Measurements from ENCODE around the gene LRRC52.

The LRRC52 gene

GRCh38 chr1:165539306-165539705, 4.5 kb upstream of the LRRC52 start:
- no peak for DNase-seq

DNA sequence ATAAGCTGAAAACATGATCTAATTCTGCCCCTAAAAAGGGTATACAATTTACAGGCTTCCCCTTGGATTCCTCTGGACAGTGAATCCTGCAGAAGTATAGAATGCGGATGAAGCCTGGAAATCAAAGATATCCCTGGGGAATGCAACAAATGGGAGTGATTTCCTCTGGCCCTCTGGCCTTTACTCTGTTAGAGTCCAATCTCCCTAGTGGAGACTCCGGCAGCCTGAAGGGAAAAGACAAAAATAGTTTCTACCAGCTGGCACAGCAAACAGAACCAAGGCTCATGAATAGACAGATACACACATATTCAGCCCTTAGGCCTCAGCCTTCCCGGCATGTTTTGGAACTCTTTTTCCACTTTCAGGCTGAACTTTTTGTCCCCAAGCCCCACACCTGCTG, 3.9 kb upstream of the LRRC52 start:
- DNase-seq = no peak

DNA sequence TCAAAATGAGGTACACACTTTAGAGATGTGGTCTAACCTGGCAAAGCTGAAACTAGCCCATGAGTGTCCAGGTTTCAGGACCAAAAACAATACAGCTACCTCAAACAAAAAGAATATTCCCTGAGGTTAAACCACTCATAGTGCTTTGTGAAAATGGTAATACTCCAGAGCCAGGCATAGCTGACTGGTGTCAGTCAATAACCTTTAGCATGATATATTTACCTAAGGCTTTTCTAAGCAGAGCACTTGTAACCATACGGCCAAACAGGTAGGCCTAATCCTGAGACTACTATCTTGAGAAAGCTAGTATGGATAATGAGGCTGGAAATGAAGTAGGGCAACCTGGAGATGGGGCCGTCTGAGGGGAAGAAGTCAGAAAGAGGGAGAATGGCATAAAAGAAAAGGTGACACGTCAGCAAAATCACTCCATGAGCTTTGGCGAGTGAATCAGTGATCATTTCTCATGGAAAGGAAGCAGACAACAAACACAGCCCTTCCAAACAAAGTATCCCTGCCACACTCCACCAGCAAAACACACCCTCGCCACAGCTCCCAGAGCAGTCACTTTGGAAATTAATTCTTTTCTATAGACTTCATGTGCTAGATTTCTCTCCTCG, 1.7 kb upstream of the LRRC52 start:
- no peak for DNase-seq

- DNase-seq = no peak
Observed at GRCh38 chr1:165542647-165543046, 1.2 kb upstream of the LRRC52 start.

GRCh38 chr1:165544996-165545395, 1.2 kb downstream of the LRRC52 start:
- DNase-seq = no peak

DNA sequence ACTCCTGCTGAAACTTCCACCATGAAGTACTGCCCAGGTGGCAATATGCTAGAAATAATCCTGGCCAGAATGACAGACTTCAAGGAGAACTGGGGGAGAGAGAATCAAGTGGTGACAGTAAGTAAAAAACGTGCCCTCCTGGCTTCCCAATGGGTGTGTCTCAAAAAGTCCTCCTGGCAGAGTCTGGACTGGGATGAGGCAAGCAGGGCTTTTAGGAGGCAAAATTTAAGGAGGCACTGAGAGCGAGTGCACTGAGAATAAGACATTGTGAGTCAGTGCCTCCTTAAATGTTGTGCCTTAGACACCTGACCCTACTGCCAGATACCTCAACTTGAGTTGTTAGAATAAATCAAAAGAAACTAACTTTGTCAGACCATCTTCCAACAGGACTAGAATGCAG, 2.2 kb downstream of the LRRC52 start:
- DNase-seq = no peak

DNA sequence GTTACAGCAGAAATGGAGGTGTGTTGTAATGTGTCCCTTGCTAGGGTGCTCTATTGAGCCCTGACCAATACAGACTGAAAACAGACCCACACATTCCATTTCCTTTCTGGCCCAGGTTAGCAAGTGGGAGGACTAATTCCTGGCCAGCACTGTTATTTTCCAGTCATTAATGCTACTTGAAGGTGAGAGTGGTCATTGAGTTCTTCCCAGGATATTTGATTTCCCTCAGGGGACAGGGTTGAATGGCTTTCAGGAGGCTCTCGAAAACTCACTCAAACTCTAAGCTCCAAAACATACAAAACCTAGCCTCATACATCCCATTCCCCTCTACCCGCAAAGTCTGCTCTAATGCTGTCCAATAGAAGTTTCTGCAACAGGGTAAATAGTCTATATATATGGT, 6.2 kb downstream of the LRRC52 start:
- no peak for DNase-seq

- no peak for DNase-seq
Observed at GRCh38 chr1:165551469-165551868, 7.7 kb downstream of the LRRC52 start.

GRCh38 chr1:165560883-165561656, 17.3 kb downstream of the LRRC52 start:
- no peak for DNase-seq

DNA sequence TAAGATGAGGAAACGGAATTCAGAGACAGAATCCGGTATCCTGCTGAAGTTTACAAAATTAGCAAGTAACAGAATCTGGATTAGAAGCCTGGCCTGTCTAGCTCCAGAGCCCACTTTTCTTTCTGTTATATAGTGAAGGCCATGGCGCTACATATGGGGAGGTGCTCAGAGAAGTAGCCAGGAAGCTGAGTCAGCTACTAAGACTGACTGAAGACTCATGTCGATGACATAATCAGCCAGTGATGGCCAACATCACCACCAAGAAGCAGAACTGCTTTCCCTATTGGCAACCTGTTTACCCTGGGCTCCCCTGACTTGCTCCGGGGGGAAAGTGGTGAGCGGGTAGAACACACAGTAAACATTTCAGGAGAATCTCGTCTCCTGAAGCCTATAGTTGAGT, 18.8 kb downstream of the LRRC52 start:
- no peak for DNase-seq

DNA sequence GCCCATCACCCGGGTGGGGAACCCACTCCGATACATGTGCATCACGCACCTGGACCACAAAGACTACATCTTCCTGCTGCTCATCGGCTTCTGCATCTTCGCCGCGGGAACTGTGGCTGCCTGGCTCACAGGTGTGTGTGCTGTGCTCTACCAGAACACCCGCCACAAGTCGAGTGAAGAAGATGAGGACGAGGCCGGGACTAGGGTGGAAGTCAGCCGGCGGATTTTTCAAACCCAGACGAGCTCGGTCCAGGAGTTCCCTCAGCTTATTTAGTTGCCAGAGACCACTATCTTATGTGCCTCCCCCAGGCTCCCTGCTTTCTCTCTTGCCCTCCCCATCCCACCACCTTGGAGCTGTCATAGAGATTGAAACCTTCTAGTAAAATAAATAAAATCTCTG, 19.8 kb downstream of the LRRC52 start:
- no peak for DNase-seq

GRCh38 chr1:165564561-165564960, 20.8 kb downstream of the LRRC52 start:
- DNase-seq = no peak

GRCh38 chr1:165565751-165566490, 22.1 kb downstream of the LRRC52 start:
- DNase-seq = no peak

GRCh38 chr1:165570078-165570477, 26.3 kb downstream of the LRRC52 start:
- DNase-seq = no peak

- no peak for DNase-seq
Observed at GRCh38 chr1:165573787-165574186, 30.0 kb downstream of the LRRC52 start.

- DNase-seq = no peak
Observed at GRCh38 chr1:165574295-165574694, 30.5 kb downstream of the LRRC52 start.

GRCh38 chr1:165575468-165576099, 31.8 kb downstream of the LRRC52 start:
- no peak for DNase-seq

DNA sequence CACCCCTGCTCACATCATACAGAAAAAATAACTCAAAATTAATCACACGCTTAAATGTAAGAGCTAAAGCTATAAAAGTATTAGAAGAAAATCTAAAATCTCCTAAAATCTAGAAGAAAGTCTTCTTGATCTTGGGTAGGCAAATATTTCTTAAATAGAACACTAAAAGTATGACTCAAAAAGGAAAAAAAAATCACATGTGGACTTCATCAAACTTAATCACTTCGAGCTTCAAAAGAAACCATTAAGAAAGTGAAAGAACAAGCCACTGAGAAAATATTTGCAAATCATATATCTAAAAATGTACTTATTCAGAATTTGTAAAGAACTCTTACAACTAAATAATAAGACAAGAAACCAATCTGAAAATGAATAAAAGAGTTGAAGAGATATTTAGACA, 32.7 kb downstream of the LRRC52 start:
- DNase-seq = no peak

DNA sequence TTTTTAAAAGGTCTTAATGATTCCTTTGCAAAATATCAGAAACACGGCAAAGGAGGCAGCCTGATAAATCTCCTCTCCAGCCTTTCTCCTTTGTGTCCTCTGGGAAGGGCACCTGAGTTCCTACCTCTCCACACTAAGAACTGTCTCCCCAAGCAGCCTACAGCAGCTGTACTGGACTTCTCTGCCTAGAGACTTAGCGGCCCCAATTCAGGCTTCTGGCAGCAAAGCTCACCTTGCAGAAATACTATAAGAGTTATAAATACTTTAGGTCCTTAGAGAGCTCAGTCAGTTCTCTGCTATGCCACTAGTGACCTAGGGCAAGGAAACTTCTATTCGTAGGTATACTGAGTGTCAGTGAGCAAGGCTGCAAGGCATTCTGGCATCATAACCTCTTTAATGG, 33.9 kb downstream of the LRRC52 start:
- DNase-seq = no peak

DNA sequence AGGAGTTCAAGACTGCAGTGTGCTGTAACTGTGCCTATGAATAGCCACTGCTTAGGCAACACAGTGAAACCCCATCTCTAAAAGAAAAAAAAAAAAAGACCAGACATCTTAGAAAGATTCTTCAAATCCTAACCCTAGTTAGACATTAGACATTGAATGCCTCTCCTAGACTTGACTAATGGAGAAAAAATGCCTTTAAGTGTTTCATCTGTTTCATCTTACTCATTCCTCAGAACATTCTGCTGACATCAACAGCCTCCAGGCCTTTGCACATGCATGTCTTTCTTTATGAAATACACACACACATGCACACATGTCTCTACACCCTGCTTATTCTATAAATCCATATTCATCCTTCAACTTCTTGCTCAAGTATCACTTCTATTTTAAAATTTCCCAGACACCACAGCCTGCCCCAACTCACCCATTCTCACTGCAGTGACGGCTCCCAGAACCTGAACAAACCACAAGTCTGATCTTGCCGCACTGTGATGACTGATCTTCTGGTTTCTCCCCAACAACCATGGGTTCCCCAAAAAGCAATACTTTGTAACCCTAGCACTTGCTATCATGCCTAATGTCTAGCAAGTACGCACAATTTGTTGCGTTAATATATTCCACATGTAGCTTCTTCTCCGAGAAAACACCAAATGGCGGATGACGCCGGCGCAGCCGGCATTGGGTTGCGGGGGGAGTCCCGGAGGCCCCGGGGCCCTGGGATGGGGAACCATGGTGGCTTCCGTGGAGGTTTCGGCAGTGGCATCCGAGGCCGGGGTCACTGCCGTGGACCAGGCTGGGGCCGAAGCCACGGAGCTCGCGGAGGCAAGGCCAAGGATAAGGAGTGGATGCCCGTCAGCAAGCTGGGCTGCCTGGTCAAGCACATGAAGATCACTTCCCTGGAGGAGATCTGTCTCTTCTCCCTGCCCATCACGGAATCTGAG, 37.4 kb downstream of the LRRC52 start:
- no peak for DNase-seq

DNA sequence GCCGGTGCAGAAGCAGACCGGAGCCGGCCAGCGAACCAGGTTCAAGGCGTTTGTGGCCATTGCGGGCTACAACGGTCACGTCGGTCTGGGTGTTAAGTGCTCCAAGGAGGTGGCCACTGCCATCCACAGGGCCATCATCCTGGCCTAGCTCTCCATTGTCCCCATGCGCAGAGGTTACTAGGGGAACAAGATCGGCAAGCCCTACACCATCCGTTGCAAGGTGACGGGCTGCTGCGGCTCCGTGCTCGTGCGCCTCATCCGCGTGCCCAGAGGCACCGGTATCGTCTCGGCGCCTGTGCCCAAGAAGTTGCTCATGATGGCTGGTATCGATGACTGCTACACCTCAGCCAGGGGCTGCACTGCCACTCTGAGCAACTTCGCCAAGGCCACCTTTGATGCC, 38.1 kb downstream of the LRRC52 start:
- no peak for DNase-seq

DNA sequence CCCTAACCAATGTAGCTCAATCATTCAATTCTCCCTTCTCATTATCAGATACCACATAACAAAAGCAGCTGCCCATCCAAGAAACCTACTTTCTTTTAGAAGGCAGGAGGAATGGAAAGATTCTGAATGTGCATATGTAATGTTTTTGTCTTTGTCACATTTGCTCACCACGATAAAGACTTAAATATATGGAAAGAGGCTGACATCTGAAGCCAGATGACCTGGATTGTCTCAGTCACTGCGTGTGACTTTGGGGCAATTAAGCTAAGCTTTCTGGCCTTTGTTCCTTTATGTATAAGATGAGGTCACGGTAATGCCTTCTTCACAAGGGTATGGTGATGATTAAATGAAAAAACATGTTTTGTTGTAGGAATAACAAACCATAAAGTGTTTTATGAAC, 42.6 kb downstream of the LRRC52 start:
- no peak for DNase-seq
